CD4-positive, alpha-beta T cell (primary cell): ENCODE results near the gene STK32B. TPM values are rescaled to one million over a fixed set of nuclear protein-coding genes. Genes with fewer than 3 reads are reported as not detected.

ENCODE experiments used
- ATAC-seq: fragments of 200-7000 bp; cut with Tn5 transposase; one replicate; pipeline ENCODE4 v1.10.0; 2022; ENCODE audit warnings: mild to moderate bottlenecking; ENCODE audit not compliant: poor library complexity
- CTCF ChIA-PET: fragments of 350-600 bp; sonication (Branson Sonifier 250); formaldehyde crosslinking; loops from one replicate; lab custom pipeline; 2021; ENCODE audit warnings: antibody characterized with exemption, inconsistent platforms; lab: Charles Lee
- POLR2A ChIA-PET: fragments of 350-600 bp; sonication (Branson Sonifier 250); formaldehyde crosslinking; loops from one replicate; lab custom pipeline; 2021; ENCODE audit warnings: antibody characterized with exemption, inconsistent platforms; lab: Charles Lee
- DNase-seq, 14 experiments: peaks; one replicate each; pipeline ENCODE4 v3.0.0-alpha.2; 2013 to 2020; ENCODE audit warnings: mixed read lengths in 2 of 14
- H3K27ac ChIP-seq, 2 donors: one replicate each; pipeline versions ENCODE4 v1.5.1 to v1.7.0; 2013; ENCODE audit warnings: low read length in 2 of 2, low read depth in 1 of 2, mild to moderate bottlenecking in 1 of 2
- H3K27me3 ChIP-seq, 2 experiments: 1 replicate in 1 of 2; 2 replicates in 1 of 2; pipeline versions ENCODE4 v1.6.1 to v1.7.0; 2013; ENCODE audit warnings: low read length in 2 of 2, control low read depth in 1 of 2, mild to moderate bottlenecking in 1 of 2, moderate library complexity in 1 of 2; ENCODE audit not compliant: insufficient read depth in 2 of 2, control insufficient read depth in 1 of 2
- H3K36me3 ChIP-seq: one replicate; pipeline ENCODE4 v1.6.1; 2013; ENCODE audit warnings: low read length, control low read depth; ENCODE audit not compliant: insufficient read depth
- H3K4me1 ChIP-seq: one replicate; pipeline ENCODE4 v1.6.1; 2013; ENCODE audit warnings: low read length, control low read depth; ENCODE audit not compliant: insufficient read depth
- H3K4me3 ChIP-seq: one replicate; pipeline ENCODE4 v1.5.1; 2013; ENCODE audit warnings: mild to moderate bottlenecking, low read length, moderate library complexity
- H3K9me3 ChIP-seq, 2 experiments: 1 replicate in 1 of 2; 2 replicates in 1 of 2; pipeline versions ENCODE4 v1.6.1 to v1.7.0; 2013; ENCODE audit warnings: low read length in 2 of 2, mild to moderate bottlenecking in 2 of 2, control low read depth in 1 of 2, moderate library complexity in 1 of 2; ENCODE audit not compliant: control insufficient read depth in 1 of 2, insufficient read depth in 1 of 2
- H3K27ac Mint-ChIP-seq: one replicate; pipeline ENCODE4 v1.8.0; 2020; ENCODE audit warnings: mixed read lengths
- H3K27me3 Mint-ChIP-seq: one replicate; pipeline ENCODE4 v1.8.0; 2021; ENCODE audit warnings: mixed read lengths
- H3K36me3 Mint-ChIP-seq: one replicate; pipeline ENCODE4 v1.8.0; 2021; ENCODE audit warnings: low read depth, mixed read lengths
- H3K4me1 Mint-ChIP-seq: one replicate; pipeline ENCODE4 v1.8.0; 2021; ENCODE audit warnings: low read depth, mixed read lengths
- H3K4me3 Mint-ChIP-seq: one replicate; pipeline ENCODE4 v1.8.0; 2020; ENCODE audit warnings: mild to moderate bottlenecking, mixed read lengths
- H3K9me3 Mint-ChIP-seq: one replicate; pipeline ENCODE4 v1.8.0; 2020; ENCODE audit warnings: mixed read lengths
- CTCF ChIP-seq: fragments of 200-600 bp; IDR thresholded peaks from one replicate; pipeline ENCODE4 v1.8.0; 2022; ENCODE audit warnings: antibody characterized with exemption, mild to moderate bottlenecking
- intact Hi-C, 2 experiments: fragments of 100-400 bp; cut with DNase I in 1 of 2; cut with micrococcal nuclease in 1 of 2; formaldehyde crosslinking; loops; one replicate each; pipeline versions ENCODE4 v1.15.1 to v1.9.0; 2023 to 2025; cut with DNase I, micrococcal nuclease
- total RNA-seq, 174 experiments: library from RNA in 2 of 174; stranded (reverse) in 2 of 174; gene quantifications; one replicate each; pipeline ENCODE4 v1.2.3 and lab custom pipeline; 2021 to 2026

STK32B gene
- total RNA-seq, 2 experiments from 2014 or later, result not detected

- ChIA-PET CTCF (no interaction called here), POLR2A (no interaction called here)
- no peaks in the 10 kb centered on the region for H3K36me3 ChIP-seq
- intact Hi-C loops, result no loop called here
- TF ChIP-seq CTCF, result no peak
- H3K27me3 ChIP-seq, result peaks cover 0 to 5% of the 10 kb centered on the region in 2 experiments
- DNase-seq (no peak), ATAC-seq (no peak)
- Mint-ChIP-seq H3K27me3 (peaks cover 18% of the 10 kb centered on the region), H3K9me3 (no peaks in the 10 kb centered on the region), H3K4me1 (no peaks in the 10 kb centered on the region), H3K4me3 (no peak overlapping the region), H3K36me3 (no peaks in the 10 kb centered on the region), H3K27ac (no peak overlapping the region)
- H3K4me1 ChIP-seq, result no peaks in the 10 kb centered on the region
- H3K27ac ChIP-seq, result no peak overlapping the region
- no peak overlapping the region for H3K4me3 ChIP-seq
- H3K9me3 ChIP-seq, result peaks cover 0 to 20% of the 10 kb centered on the region in 2 experiments
These were observed 75.0 kb downstream of the STK32B start for GRCh38 chr4:5126231-5126630.

- Histone ChIP-seq H3K27ac (no peak overlapping the region), H3K27me3 (peaks cover 0 to 5% of the 10 kb centered on the region in 2 experiments), H3K4me3 (no peak overlapping the region), H3K9me3 (peaks cover 0 to 24% of the 10 kb centered on the region in 2 experiments), H3K36me3 (no peaks in the 10 kb centered on the region), H3K4me1 (no peaks in the 10 kb centered on the region)
- no peak overlapping the region for H3K4me3 Mint-ChIP-seq
- H3K27ac Mint-ChIP-seq, result no peak overlapping the region
- no peaks in the 10 kb centered on the region for H3K36me3 Mint-ChIP-seq
- CTCF ChIA-PET, result no interaction called here
- POLR2A ChIA-PET, result no interaction called here
- DNase-seq (no peak), ATAC-seq (no peak)
- TF ChIP-seq CTCF, result no peak
- peaks cover 23% of the 10 kb centered on the region for H3K27me3 Mint-ChIP-seq
- no peaks in the 10 kb centered on the region for H3K4me1 Mint-ChIP-seq
- intact Hi-C loops, result no loop called here
- no peaks in the 10 kb centered on the region for H3K9me3 Mint-ChIP-seq
These were observed 75.6 kb downstream of the STK32B start for GRCh38 chr4:5126857-5127256.

GRCh38 chr4:5127556-5127955 is 76.3 kb downstream of the STK32B start:
- H3K36me3 ChIP-seq, result no peaks in the 10 kb centered on the region
- ChIA-PET POLR2A (no interaction called here), CTCF (no interaction called here)
- no peak overlapping the region for H3K4me3 ChIP-seq
- H3K9me3 Mint-ChIP-seq, result no peaks in the 10 kb centered on the region
- no peak for ATAC-seq
- H3K4me3 Mint-ChIP-seq, result no peak overlapping the region
- H3K27me3 ChIP-seq, result peaks cover 0 to 5% of the 10 kb centered on the region in 2 experiments
- no peak overlapping the region for H3K27ac Mint-ChIP-seq
- H3K36me3 Mint-ChIP-seq, result no peaks in the 10 kb centered on the region
- DNase-seq, result no peak
- H3K27ac ChIP-seq, result no peak overlapping the region
- peaks cover 0 to 21% of the 10 kb centered on the region in 2 experiments for H3K9me3 ChIP-seq
- intact Hi-C loops, result no loop called here
- TF ChIP-seq CTCF, result no peak
- H3K4me1 ChIP-seq, result no peaks in the 10 kb centered on the region
- peaks cover 23% of the 10 kb centered on the region for H3K27me3 Mint-ChIP-seq
- H3K4me1 Mint-ChIP-seq, result no peaks in the 10 kb centered on the region
